Astrocyte of the cerebellum (primary cell): ENCODE data around the gene SORCS3.

Experiments
- DNase-seq: peaks from one replicate; pipeline ENCODE4 v3.0.0-alpha.2; 2011; ENCODE audit warnings: low read depth
- H3K4me3 ChIP-seq: 2 replicates; pipeline ENCODE4 v1.5.1; 2011; ENCODE audit warnings: mild to moderate bottlenecking, low read depth, low read length, moderate library complexity
- CTCF ChIP-seq: IDR thresholded peaks from 2 replicates; pipeline ENCODE4 v1.5.1; 2012; ENCODE audit warnings: low read length, low read depth, moderate library complexity, mild to moderate bottlenecking; ENCODE audit errors: missing control alignments
- in situ Hi-C: cut with HindIII; loops from 2 replicates; pipeline ENCODE4 v1.10.0; 2017; ENCODE audit warnings: low sequenced_read_pairs

The SORCS3 gene

GRCh38 chr10:104614245-104614831 is 26.8 kb upstream of the SORCS3 start:
- in situ Hi-C loops = no loop called here
- DNase-seq = no peak
- no peak overlapping the region for H3K4me3 ChIP-seq
- peak; percentile 56 for TF ChIP-seq CTCF

GRCh38 chr10:104615136-104615535 is 26.0 kb upstream of the SORCS3 start:
- in situ Hi-C loops = no loop called here
- no peak for DNase-seq
- no peak overlapping the region for H3K4me3 ChIP-seq
- no peak for TF ChIP-seq CTCF

GRCh38 chr10:104617831-104618230 is 23.3 kb upstream of the SORCS3 start:
- no peak overlapping the region for H3K4me3 ChIP-seq
- no peak for DNase-seq
- in situ Hi-C loops = no loop called here
- no peak for TF ChIP-seq CTCF

GRCh38 chr10:104622175-104622574 is 18.9 kb upstream of the SORCS3 start:
- TF ChIP-seq CTCF = no peak
- H3K4me3 ChIP-seq = no peak overlapping the region
- no peak for DNase-seq
- in situ Hi-C loops = no loop called here

- in situ Hi-C loops = no loop called here
- peak; percentile 58 for TF ChIP-seq CTCF
- DNase-seq = no peak
- H3K4me3 ChIP-seq = no peak overlapping the region
These were observed 18.4 kb upstream of the SORCS3 start for GRCh38 chr10:104622598-104623209.

- H3K4me3 ChIP-seq = no peak overlapping the region
- TF ChIP-seq CTCF = no peak
- in situ Hi-C loops = no loop called here
- no peak for DNase-seq
These were observed 10.4 kb upstream of the SORCS3 start for GRCh38 chr10:104630731-104631130.
